Suppressor macrophage (primary cell): ENCODE results near the gene ABCG4.

Experiments used
- DNase-seq, 4 experiments: peaks; one replicate each; pipeline ENCODE4 v3.0.0-alpha.2; 2020 to 2022

The ABCG4 gene

DNA sequence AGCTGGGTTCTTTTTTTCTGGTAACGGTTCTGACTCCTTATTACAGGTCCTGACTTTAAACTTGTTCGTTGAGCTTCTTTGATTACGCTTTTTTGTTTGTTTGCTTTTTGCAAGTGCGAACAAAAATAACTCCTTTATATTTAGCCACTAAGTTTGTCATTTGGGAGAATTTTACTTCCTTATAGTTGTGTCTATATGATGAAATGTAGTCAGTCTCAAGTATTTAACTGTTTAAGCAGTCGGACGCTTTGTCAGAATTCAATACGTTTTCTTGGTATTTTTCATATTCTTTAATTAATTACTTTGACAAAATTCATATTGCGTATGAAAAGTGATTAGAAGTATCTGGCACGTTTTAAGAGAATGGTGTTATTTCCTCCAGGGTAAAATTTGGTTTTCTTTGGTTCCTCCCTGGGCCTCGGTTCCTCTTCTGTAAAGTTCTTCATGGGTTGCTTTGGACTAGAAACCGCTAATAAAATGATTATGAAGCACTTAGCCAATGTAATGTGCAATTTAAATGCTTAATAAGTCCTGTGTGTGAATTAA lies 58.6 kb downstream of the ABCG4 start:
- DNase-seq: peak; percentile 36 to 71 (median 54)

DNA sequence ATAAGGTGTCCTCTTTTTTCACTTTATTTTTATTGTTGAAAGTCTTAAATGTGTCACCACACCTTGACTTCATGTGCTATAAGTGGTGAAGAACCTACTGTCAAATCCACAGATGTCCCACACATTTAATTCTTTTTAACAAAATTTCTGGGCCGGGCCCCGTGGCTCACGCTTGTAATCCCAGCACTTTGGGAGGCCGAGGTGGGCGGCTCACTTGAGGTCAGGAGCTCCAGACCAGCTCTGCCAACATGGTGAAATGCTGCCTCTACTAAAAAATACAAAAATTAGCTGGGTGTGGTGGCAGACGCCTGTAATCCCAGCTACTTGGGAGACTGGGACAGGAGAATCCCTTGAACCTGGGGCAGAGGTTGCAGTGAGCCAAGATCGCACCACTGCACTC lies 60.3 kb downstream of the ABCG4 start:
- no peak for DNase-seq

DNA sequence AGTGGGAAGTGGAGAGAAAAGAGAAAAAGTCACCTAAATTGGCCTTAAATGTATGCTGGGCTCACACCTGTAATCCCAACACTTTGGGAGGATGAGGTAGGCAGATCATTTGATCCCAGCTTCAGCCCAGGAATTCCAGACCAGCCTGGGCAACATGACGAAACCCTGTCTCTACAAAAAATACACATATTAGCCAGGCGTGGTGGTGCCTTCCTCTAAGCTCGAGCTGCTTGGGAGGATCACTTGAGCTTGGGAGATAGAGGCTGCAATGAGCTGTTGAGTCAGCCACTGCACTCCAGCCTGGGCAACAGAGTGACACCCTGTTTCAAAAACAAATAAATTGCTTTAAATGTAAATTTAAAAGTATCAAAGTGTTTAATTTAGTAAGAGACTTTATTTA lies 61.2 kb downstream of the ABCG4 start:
- DNase-seq: peak; percentile 25 to 55 (median 48)
